Measurements from ENCODE around the gene SIM2.

DNA sequence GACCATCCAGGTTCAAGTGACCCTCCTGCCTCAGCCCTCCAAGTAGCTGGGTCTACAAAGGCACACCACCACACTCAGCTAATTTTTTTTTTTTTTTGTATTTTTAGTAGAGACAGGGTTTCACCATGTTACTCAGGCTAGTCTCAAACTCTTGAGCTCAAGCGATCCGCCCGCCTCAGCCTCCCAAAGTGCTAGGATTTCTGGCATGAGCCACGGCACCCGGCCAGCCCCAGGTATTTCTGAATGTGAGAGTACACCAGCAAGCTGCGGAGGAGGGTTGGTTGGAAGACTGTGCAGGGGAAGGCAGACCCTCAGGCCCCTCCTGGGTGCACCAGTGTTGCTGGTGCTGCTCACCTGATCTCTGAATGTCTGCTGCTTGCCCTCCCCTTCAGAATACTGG lies 33.1 kb upstream of the SIM2 start:
- TF ChIP-seq YY1 (IDR thresholded peaks at IDR 0.05; ENCODE audit: insufficient read depth, insufficient replicate concordance, low read depth, low read length) (no peak), TEAD3 (CRISPR knock-in tag; optimal IDR thresholded peaks at IDR 0.05; ENCODE audit: borderline replicate concordance) (no peak), PTBP1 (IDR thresholded peaks at IDR 0.05; ENCODE audit: low read depth, low read length, poor library complexity, severe bottlenecking) (no peak), TGIF2 (CRISPR knock-in tag; IDR thresholded peaks at IDR 0.05) (no peak), RFXAP (CRISPR knock-in tag; IDR thresholded peaks at IDR 0.05; ENCODE audit: borderline replicate concordance) (no peak), FOXM1 (CRISPR knock-in tag; IDR thresholded peaks at IDR 0.05) (no peak)
- TF ChIP-seq, protein P1, sequence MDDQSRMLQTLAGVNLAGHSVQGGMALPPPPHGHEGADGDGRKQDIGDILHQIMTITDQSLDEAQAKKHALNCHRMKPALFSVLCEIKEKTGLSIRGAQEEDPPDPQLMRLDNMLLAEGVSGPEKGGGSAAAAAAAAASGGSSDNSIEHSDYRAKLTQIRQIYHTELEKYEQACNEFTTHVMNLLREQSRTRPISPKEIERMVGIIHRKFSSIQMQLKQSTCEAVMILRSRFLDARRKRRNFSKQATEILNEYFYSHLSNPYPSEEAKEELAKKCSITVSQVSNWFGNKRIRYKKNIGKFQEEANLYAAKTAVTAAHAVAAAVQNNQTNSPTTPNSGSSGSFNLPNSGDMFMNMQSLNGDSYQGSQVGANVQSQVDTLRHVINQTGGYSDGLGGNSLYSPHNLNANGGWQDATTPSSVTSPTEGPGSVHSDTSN (CRISPR knock-in tag; IDR thresholded peaks at IDR 0.05; ENCODE audit: borderline replicate concordance) = no peak
- TF ChIP-seq, protein P2, sequence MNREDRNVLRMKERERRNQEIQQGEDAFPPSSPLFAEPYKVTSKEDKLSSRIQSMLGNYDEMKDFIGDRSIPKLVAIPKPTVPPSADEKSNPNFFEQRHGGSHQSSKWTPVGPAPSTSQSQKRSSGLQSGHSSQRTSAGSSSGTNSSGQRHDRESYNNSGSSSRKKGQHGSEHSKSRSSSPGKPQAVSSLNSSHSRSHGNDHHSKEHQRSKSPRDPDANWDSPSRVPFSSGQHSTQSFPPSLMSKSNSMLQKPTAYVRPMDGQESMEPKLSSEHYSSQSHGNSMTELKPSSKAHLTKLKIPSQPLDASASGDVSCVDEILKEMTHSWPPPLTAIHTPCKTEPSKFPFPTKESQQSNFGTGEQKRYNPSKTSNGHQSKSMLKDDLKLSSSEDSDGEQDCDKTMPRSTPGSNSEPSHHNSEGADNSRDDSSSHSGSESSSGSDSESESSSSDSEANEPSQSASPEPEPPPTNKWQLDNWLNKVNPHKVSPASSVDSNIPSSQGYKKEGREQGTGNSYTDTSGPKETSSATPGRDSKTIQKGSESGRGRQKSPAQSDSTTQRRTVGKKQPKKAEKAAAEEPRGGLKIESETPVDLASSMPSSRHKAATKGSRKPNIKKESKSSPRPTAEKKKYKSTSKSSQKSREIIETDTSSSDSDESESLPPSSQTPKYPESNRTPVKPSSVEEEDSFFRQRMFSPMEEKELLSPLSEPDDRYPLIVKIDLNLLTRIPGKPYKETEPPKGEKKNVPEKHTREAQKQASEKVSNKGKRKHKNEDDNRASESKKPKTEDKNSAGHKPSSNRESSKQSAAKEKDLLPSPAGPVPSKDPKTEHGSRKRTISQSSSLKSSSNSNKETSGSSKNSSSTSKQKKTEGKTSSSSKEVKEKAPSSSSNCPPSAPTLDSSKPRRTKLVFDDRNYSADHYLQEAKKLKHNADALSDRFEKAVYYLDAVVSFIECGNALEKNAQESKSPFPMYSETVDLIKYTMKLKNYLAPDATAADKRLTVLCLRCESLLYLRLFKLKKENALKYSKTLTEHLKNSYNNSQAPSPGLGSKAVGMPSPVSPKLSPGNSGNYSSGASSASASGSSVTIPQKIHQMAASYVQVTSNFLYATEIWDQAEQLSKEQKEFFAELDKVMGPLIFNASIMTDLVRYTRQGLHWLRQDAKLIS (CRISPR knock-in tag; IDR thresholded peaks at IDR 0.05) = no peak

Data from HepG2 (cell line).